Activated gamma-delta T cell (primary cell): ENCODE results near the gene NLGN2.

ENCODE experiments used
- DNase-seq: peaks from one replicate; lab custom pipeline; 2025; lab: John Stamatoyannopoulos, UW

The NLGN2 gene

DNA sequence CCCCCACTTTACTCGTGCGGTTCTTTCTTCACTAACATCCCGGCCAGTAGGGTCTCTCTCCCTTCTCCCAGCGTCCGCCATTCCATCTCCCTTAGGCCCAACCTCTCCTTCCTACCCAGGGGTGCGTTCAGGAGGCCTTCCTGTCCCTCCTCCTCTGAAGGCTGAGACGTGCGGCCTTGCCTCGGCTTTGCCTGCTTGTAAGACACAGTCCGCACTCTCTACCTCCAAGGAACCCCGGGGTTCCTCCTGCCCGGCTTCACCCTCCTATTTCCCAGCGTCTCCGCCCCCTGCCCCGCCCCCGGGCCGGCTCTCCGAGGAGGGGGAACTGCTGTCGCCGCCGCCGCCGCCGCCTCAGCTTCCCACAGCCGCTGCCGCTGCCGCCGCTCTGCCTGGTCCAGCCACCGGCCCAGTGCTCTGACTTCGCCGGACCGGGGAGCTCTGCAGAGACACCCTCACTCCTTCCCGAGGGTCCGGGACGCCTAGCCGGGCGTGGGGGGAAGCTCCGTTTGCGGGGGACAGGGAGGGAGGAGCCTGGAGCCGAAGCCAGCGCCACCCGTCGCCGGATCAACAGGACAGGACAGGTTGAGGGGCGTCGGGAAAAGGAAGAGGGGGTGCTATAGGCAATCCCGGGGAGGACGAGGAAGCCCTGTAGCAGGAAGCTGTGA lies 30.4 kb downstream of the NLGN2 start:
- peak; percentile 25 for DNase-seq

DNA sequence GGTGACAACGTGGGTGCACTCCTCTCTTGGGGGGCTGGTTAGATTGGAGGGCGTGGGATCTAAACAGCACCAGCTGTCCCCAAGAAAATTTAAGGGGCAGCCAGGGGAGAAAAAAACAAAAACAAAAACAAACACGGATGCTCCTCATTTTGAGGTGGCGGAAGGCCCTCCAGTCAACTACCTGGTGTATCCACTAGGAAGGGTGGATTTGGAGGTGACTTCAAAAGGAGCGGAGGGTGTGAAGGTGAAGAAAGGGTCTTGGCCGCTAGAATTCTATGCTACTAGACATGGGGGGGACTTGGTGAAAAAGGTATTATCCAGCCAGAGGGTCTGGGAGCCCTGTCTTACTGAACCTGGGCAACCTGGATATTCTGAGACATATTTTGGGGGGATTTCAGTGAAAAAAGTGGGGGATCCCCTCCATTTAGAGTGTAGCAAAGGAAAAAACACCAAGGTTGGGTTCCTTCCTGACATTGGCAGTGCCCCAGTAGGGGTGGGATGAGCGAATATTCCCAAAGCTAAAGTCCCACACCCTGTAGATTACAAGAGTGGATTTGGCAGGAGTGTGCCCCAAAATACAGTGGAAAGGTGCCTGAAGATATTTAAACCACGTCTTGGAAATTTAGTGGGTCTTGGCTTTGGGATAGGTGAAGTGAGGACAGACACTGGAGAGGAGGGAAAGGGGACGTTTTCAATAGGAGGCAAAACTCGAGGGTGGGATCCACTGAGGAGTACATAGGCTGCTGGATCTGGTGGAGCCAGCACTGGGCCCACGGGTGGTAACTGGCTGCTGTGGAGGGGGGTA lies 31.2 kb downstream of the NLGN2 start:
- no peak for DNase-seq

DNA sequence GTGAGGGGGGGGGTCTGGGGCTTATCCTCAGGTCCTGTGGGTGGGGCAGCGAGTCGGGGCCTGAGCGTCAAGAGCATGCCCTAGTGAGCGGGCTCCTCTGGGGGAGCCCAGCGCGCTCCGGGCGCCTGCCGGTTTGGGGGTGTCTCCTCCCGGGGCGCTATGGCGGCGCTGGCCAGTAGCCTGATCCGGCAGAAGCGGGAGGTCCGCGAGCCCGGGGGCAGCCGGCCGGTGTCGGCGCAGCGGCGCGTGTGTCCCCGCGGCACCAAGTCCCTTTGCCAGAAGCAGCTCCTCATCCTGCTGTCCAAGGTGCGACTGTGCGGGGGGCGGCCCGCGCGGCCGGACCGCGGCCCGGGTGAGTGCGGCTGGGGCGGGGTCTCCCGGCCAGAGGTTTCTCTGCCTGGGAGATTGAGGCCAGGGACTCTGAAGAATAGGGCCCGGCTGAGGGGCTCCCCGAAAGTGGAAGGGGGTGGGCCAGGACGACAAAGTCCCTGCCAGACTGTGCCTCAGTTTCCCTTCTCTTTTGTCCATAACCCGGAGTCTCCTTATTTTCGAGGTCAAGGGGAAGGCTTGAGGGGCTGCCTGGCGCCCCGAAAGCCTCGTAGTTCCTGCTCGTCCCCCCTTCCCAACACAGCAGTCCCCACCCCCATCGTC lies 31.9 kb downstream of the NLGN2 start, which contains the start of gene FGF11:
FGF11 (plus strand) TSS at position 51 of the 651 bp plus-strand sequence; CDS start at position 160, 109 bp downstream.
- DNase-seq, result no peak

DNA sequence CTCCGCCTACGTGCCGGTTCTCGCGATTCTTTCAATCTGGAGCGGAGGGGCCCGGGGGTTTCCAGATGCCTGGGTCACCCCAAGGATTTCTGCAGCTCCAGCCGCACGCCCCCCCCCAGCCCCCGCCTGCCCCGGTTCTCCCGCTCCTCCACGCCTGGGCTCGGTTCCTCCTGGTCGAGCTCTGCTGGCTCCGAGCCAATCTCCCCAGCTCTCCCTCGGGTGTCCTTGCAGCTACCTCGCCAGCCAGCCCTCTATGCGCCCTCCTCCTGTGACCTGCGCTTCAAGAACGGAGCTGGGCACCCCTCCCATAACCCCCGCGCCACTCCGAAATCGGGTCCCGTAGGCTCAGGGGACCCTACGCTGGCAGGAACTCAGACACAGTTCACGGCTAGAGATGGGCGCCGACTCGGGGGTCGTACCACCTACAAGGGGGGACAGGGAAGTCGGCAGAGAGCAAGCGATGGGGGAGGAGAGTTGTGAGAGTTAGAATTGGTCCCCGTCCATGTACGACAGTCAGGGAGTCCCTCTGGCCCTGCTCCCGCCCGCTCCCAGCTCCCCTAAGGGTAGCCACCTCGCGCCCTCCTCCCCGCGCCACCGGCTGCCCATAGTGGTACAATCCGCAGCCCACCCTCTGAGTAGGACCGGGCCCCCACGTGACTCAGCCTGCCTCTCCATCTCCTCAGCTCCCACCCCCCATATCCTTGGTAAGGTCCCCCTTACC lies 32.6 kb downstream of the NLGN2 start:
- DNase-seq, result no peak

DNA sequence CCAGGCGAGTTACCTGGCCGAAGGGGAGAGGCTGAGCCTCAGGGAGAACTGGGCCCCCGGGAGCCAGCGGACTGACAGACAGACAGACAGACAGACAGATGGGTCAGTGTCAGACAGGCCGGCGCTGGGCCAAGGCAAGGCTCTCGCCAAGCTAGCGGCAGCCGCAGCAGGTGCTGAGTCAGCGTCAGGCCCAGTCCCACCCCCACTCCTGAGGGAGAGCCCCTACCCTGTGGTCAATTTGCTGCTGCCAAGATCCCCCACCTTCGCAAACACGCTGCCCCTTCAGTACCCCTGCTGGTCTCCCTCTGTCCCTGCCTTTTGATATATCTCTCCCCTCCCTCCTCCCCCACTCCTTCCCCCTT lies 33.2 kb downstream of the NLGN2 start:
- DNase-seq, result no peak

DNA sequence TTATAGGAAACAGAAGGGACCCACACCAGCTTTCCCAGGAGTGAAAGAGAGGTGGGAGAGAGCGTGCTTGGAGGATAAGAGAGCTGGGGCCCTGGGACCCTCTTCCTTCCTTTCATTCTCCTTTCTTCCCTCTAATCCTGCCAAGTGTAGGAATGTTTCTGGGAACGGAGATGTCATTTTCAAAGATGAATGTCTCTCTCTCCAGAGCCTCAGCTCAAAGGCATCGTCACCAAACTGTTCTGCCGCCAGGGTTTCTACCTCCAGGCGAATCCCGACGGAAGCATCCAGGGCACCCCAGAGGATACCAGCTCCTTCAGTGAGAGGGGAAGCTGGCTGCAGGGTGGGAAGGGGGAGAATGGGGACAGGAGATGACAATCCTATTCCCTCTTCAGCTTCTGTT lies 33.6 kb downstream of the NLGN2 start:
- DNase-seq, result no peak

DNA sequence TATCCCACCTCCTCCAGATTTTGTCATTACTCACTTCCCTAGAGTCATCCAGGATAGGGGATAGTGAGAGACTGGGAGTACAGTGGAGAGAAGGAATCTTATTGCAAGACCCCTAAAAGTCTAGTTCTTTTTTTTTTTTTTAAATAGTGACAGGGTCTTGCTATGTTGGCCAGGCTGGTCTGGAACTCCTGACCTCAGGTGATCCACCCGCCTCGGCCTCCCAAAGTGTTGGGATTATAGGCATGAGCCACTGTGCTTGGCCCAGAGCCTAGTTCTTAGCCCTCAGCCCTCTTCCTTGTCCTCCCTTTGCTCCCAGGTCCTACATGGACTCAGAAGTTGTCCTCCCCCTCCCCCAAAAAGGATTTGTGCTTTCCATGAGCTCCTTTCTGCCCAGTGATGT lies 34.5 kb downstream of the NLGN2 start:
- no peak for DNase-seq

DNA sequence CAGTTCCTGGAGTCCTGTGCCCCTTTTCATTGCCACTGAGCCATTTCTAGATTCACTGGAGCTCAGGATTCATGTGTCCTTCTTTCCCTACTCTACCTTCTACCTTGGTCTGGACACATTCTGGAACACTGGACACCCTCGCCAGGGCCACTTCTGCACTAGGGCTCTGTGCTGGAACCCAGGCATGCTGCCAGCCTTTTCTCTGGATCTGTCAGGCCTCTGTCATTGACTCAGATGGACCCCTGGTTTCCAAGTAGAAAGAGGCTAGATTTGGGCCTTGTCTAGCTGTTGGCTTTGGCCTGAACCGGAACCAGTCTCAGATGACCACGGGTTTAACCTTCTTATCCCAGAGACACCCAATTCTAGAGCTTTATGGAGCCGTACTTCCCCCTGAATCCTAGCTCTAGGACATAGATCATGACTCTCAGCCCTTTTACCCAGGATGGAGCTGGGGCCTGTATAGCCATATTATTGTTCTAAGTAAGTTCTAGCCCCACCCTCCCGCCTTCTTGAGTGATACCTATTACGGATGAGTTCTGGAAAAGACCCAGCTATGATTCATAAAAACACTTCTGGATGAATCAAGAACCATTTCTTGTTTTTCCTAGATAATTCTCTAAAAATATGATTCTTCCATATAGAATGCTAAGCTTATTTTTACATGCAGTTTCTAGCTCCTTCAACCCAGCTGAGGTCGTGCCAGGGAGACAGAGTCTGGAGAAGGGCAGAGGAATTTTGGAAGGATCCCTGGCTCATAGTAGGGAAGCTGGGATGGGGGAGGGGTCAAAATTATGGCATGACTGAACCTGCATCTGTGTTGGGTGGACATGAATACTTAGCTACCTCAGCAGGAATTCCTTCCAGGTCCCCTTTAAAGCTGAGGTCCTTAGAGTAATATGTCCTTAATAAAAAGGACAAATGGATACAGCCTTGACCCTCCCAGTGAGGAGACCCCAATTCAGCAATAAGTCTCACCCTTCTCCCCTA lies 36.1 kb downstream of the NLGN2 start:
- DNase-seq, result no peak

DNA sequence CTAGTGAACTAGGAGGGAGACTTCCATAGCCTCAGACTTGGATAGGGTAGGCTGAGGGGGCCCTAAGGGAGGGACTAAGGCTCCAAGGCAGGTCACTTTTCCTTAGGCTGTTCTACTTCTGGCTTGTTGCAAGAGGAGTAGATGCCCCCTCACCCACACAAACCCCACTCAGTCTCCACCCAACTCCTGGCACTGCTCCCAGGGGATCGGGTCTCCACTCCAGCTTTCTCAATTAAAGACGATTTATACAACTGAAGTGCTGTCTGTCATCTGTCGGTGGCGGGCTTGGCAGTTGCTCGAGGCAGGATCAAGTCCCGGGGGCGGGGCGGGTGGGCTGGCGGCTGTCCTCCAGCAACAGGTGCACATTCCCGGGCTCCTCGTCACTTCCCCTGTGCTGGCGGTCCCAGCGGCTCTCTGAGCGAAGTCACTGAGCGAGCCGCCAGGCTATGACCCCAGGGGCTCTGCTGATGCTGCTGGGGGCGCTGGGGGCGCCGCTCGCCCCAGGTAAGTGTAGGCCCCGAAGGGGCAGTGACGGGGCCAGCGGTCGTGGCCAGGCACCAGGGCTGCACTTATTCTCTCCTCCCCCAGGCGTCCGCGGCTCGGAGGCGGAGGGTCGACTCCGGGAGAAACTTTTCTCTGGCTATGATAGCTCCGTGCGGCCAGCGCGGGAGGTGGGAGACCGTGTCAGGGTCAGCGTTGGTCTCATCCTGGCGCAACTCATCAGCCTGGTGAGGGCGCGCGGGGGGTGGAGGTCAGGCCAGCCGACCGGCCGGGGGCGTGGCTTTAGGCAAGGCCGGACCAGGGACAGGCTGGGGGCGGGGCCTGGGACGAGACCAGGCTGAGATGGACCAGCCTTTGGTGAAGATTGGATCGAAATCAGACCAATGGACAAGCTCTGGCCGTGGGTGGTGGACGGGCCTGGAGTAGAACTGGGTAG lies 37.3 kb downstream of the NLGN2 start, which contains the start of gene CHRNB1:
CHRNB1 (plus strand) TSS at position 380 of the 937 bp plus-strand sequence; CDS start at position 447, 67 bp downstream.
- DNase-seq, result no peak

DNA sequence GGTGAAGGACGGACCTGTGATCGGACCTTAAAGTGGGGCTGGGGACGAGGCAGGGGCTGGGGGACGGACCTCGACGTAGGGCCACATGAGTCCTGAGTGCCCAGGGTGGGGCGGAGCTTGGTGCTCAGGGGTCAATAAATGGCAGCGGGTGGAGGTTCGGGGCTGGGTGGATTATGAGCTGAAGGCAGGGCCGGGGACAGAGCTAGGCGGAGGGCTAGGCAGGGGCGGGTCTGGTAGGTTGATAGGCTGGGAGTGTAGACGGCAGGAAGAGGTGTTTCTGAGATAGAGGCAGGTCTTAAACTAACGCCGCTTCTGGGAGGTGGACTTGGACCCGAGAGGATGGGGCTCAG lies 37.9 kb downstream of the NLGN2 start:
- DNase-seq, result no peak

DNA sequence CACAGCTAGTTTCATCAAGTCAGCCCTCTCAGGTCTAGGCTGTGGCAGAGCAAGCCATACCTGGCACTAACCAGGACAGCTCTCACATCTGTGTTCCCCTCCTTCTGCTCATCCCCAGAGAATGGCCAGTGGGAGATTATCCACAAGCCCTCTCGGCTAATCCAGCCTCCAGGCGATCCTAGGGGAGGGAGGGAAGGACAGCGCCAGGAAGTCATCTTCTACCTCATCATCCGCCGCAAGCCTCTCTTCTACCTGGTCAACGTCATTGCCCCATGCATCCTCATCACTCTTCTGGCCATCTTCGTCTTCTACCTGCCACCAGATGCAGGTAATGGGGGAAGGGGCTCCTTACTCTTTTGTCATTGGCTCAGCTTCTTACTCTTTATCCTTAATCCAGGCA lies 40.8 kb downstream of the NLGN2 start:
- no peak for DNase-seq

DNA sequence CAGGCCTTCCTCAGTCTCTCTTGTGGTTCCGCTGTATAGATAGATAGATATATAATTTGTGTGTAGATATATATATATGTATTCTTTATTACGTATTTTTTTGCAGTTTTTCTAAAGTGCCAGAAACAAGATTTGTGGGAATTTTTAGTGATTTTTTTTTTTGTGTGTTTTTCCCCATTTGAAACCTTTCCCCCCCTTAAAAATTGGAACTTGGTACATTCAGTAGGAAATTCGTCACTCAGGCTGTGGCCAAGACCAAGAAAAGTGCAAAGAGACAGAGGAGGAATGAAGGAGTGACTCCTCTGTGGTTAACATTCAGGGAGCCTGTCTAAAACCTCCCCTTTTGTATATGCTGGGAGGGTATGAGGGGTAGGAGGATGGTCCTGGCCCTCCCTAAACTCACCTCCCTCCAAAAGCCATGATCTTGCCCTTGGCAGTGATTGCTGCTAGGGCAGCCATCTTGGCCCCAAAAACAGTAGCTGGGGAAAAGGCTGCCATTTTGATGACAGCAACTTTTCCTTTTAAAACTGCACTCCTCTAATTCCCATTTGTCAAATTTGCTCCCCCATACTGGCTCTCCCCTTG lies 52.4 kb downstream of the NLGN2 start:
- no peak for DNase-seq

DNA sequence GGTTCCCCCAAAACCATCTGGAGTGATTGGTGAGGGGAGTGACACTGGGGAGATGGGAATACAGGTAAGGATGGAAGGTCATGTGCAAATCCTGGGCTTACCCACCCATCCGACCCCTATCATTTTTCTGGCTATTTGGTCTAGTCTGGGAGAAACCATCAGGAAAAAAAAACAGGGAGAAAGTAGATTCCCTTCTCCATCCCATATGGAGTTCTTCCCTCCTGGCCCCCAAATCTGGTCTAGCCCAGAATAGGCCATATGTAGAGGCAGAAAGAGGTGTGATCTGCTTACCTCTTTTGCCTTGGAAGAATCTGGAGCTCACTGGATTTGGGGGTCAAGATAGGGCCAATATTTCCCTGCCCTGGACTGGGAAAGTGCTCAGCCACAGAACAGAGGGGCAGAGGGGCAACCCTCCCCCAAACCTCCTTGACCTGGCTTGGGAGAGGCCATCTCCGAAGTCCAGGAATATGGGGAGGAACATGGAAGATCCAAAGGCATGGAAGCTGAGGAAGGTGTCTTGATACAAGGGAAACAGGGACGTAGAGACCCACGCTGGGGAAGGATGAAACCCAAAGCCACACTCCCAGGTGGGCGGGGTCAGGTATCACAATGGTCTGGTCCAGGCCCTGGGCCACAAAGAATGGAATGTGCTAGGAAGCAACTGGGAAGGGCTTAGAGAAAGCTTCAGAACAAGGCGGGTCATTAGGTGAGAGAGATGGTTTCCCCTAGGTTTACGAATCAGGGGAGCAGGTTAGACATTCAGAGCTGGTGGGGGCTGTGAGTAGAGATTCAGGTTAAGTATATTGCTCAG lies 53.4 kb downstream of the NLGN2 start:
- DNase-seq, result no peak

DNA sequence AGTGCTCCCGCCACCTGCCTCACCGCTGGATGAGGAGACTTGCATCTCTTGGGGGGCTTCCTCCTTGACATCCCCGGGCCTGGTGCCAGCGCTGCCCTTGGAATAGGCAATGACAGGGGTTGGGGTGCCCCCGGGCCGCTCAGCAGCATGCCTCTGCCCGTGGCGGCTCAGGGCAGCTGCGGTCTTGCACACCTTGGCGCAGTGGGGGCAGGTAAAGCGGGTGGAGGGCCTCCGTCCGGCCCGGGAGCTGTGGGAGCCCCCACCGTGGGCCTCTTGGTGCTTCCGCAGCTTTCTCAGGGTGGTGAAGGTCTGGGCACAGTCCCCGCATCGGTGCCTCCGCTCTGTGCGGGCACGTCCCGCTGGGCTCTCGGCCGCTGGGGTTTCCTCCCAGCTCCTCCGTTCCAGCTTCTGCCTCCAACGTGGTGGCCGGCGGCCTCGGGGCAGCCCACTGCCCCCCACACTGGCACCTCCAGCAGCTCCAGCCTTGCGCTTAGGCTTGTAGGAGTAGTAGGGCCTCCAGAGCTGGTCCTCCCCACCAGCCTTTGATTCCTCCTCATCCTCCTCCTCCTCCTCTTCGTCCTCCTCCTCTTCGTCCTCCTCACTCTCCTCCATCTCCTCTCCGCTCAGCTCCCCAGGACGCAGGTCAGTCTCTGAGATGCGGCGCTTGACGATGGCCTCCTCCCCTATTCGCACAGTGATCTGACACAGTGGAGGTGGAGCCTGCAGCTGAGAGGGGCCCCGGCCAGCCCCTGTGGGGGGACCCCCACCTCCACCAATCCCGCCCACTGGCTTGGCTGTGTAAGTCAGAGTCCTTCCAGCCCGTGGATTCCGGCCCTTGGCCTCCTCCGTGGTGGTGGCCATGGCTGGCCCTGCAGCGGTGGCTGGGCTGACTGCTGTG lies 55.1 kb downstream of the NLGN2 start:
- no peak for DNase-seq

DNA sequence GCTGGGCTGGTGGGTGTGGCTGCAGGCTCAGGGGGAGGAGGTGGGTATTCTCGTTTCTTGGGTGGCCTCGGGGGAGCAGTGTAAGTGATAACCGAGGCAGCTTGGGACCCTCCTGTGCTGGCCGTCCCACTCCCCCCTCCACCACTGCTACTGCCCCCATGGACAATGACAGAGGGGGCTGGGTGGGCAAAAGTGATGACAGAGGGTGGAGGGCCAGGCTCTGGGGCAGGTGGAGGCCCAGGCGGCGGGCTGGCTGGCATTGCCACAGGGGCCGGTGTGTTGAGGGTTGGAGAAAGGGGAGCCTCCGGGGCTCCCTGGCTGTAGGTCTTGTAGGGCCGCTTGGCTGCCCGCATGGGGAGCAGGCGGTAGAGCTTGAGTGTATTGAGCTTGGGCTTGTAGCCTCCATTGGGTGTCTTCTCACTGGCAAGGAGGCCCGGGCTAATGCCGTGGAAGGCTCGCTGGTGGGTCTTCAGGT lies 55.8 kb downstream of the NLGN2 start:
- DNase-seq, result no peak

DNA sequence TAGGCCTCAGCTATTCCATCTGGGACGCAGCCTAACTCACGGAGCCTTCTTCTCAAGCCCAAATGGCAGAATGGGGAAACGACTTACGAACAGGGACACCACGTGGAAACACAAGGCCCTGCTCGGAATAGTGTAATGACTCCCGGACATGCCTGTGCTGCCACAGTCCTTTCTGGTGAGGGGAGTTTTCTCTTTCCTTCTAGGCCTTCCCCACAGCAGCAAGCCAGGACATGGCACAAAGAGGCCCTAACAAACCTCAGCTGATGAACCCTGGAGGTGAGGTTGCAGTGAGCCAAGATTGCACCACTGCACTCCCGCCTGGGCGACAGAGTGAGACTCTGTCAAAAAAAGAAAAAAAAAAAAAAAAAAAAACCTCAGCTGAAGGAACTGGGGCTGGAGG lies 56.4 kb downstream of the NLGN2 start:
- DNase-seq, result no peak

DNA sequence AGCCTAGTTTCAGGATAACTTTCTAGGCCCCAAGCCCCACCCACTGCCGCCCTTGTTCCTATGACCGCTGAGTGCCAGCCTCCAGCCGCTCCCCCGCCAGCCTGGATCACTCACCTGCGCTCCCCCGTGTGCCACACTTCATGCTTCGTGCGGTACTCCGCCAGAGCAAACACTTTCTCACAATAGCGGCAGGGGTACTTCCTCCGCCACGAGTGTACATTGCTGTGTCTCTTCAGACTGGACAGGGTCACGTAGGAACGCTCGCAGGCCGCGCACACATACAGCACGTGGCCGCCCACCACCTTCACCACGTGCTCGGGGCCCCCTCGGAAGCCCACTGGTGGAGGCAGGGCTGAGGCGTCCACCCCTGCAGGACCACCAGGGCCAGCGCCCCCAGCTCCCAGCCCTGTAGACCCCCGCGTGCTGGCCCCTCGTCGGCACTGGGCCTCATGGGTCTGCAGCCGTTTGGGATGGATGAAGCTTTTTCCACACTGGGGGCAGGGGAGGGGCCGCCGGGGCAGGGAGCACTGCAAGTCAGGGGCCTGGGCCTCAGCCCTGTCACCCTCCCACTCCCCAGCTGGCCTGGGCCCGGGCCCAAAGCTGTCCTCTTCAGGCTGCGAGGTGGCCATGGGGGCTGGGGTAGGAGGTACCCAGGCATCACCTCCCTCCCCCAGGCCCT lies 58.1 kb downstream of the NLGN2 start:
- no peak for DNase-seq
